ENCODE data around the gene CDCA4.

The CDCA4 gene

GRCh38 chr14:104966981-104967385 lies 53.9 kb downstream of the CDCA4 start:
- in situ Hi-C loops (cut with HindIII; ENCODE audit: low sequenced_read_pairs): no loop called here

DNA sequence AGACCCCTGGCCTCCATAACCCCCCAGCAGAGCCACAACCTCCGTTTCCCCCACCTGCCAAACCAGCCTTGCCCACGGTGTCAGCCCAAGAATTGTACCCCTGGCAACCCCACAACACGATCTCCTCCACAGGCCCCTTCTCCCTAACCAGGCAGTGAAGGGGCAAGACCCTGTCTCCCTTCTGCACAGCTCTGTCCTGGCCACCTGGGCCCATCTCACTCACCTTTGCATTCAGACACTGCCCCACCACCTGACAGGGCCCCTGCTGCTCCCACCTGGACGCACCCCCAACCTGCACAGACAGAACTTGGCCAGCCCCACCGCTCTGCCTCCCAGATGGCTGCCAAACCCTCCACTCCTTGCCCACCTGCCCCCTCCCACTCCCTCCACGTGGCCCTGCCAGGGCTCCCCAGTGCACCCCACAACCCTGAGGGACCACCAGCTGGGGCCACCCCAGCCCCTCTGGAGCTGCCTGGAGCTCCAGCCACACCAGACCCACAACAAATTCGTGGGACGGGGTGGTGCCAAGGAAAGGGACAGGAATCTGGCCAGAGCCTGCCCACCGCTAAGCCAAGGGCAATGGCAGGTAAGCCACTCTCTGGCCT lies 54.5 kb downstream of the CDCA4 start:
- in situ Hi-C loops (cut with HindIII; ENCODE audit: low sequenced_read_pairs): no loop called here

DNA sequence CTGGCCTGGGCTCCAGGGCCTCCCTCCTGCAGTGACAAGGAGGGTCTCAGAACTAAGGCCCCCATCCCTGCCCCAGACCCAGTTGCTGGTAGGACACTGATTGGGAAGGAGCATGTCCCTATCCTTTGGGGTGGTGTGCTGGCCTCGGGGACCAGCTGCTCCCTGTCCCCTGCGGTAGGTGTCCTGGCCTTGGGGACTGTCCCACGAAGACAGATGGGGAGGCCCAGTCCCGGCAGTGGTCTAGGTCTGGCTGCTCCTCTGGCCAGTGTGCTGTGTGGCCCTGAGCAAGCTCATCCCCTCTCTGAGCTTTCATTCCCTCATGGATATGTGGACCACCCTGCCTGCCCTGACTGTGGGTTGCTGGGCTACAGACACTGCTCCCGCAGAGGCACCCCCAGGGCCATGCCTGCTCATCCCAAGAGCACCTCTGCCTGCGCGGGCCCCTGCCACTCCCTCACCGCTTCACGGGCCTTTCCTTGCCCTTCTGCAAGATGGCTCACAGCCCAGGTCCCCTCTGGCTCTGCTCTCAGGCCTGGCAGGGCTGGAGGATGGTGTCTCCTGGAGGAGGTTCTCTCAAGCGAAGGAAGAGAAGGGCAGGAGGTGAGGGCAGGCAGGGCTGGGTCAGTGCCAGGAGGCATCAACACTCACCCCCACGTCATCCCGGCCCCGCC lies 55.2 kb downstream of the CDCA4 start:
- in situ Hi-C loops (cut with HindIII; ENCODE audit: low sequenced_read_pairs): no loop called here

DNA sequence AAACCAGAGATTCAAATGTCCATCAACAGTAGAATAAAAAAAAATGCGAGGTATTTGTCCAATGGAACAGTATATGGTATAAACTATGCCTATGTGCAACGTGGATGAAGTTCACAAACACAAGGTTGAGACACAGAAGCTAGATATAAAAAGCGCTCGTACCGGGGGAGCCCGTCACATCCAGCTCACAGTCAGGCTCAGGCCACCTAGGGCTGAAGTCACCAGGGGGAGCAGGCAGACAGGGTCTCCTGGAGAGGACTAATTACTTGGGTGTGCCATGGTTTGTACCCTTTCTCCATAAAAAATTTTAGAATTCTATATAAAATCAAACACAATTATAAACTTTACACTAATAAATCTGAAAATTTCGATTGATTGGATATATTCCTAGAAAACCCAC lies 56.3 kb downstream of the CDCA4 start:
- in situ Hi-C loops (cut with HindIII; ENCODE audit: low sequenced_read_pairs): no loop called here

Measured in DLD1 (cell line).